ENCODE data around the gene ST6GALNAC3.

ST6GALNAC3 gene

GRCh38 chr1:76419603-76420002 lies 345.1 kb downstream of the ST6GALNAC3 start:
- POLR2A ChIA-PET: no interaction called here
- no peak for DNase-seq (ENCODE audit: low read depth, low spot score)
- CTCF ChIA-PET: no interaction called here
- H3K4me3 ChIP-seq (ENCODE audit: low read depth, low read length): no peak overlapping the region
- TF ChIP-seq CTCF (IDR thresholded peaks at IDR 0.05; ENCODE audit: insufficient read depth, low read length, missing control alignments): no peak

GRCh38 chr1:76425201-76426145 lies 350.9 kb downstream of the ST6GALNAC3 start:
- peak; percentile 56 for DNase-seq (ENCODE audit: low read depth, low spot score)

DNA sequence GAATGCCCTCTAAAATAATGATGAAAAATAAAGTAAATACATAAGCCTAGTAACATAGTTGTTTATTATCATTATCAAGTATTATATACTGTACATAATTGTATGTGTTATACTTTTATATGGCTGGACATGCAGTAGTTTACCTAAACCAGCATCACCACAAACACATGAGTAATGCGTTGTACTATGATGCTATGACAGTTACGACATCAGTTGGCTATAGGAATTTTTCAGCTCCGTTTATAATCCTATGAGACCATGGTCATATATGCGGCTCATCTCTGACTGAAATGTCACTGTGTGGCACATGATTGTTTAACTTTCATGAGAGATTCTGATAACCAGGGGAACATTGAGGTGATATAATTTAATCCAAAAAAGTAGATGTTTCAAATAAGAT lies 352.1 kb downstream of the ST6GALNAC3 start:
- no peak for TF ChIP-seq CTCF (IDR thresholded peaks at IDR 0.05; ENCODE audit: insufficient read depth, low read length, missing control alignments)
- ChIA-PET CTCF (no interaction called here), POLR2A (no interaction called here)
- DNase-seq (ENCODE audit: low read depth, low spot score): no peak
- no peak overlapping the region for H3K4me3 ChIP-seq (ENCODE audit: low read depth, low read length)

More at GRCh38 chr1:76425201-76426145, 350.9 kb downstream of the ST6GALNAC3 start:
- POLR2A ChIA-PET: no interaction called here
- TF ChIP-seq CTCF (IDR thresholded peaks at IDR 0.05; ENCODE audit: insufficient read depth, low read length, missing control alignments): no peak
- no peak overlapping the region for H3K4me3 ChIP-seq (ENCODE audit: low read depth, low read length)
- CTCF ChIA-PET: interaction anchor here (0.6 kb wide), 1 partner anchor 70 kb away, joined by 3 read pairs; no protein-coding TSS in a partner anchor

DNA sequence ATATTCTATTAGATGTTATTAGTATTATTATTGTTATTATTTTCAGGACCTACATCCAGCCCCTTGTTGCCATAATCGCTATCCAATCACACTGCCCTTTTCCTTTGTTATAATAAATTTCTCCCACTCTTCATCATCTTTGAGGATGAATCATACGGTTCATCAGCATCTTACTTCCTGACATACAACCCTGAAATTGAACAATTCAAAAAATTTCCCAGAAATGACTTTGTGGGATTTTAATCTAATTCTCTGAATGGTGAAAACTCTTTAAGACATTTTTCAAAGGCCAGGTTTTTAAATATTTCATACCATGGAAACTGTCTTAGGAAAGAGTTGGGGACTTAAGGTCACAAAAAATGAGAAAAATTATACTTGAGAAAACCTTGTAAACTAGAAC lies 353.5 kb downstream of the ST6GALNAC3 start:
- ChIA-PET CTCF (no interaction called here), POLR2A (no interaction called here)
- H3K4me3 ChIP-seq (ENCODE audit: low read depth, low read length): no peak overlapping the region
- TF ChIP-seq CTCF (IDR thresholded peaks at IDR 0.05; ENCODE audit: insufficient read depth, low read length, missing control alignments): no peak
- DNase-seq (ENCODE audit: low read depth, low spot score): no peak

- ChIA-PET CTCF (no interaction called here), POLR2A (no interaction called here)
- no peak for TF ChIP-seq CTCF (IDR thresholded peaks at IDR 0.05; ENCODE audit: insufficient read depth, low read length, missing control alignments)
- H3K4me3 ChIP-seq (ENCODE audit: low read depth, low read length): no peak overlapping the region
- DNase-seq (ENCODE audit: low read depth, low spot score): no peak
Measured at GRCh38 chr1:76430531-76430930, 356.0 kb downstream of the ST6GALNAC3 start.

DNA sequence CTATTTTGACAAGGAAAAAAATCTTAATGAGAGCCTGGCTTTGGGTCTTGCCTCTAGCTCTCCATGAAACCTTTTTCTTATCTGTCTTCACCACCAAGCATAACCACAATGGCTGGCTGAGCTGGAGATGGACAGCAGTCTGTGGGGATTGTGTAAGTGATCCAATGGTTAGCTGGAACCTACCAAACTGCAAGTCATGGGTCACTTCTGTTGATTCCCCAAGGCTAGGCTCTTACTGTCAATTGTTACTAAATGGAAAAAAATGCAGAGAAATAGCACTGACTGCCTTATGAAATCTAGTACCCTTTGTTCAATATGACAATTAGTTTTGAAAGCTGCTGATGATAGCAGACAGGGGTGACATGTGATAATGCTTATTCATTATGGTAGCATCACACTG lies 359.0 kb downstream of the ST6GALNAC3 start:
- no peak for DNase-seq (ENCODE audit: low read depth, low spot score)
- ChIA-PET CTCF (no interaction called here), POLR2A (no interaction called here)
- no peak for TF ChIP-seq CTCF (IDR thresholded peaks at IDR 0.05; ENCODE audit: insufficient read depth, low read length, missing control alignments)
- H3K4me3 ChIP-seq (ENCODE audit: low read depth, low read length): no peak overlapping the region

All from AG04449 (cell line).